Middle frontal gyrus (tissue), 1 donor: ENCODE measurements around the gene ZNF367.
A peak's percentile ranks its signal among the peaks of the same experiment; 100 is the strongest.

Experiments used
- DNase-seq: peaks from one replicate; pipeline ENCODE4 v3.0.0-alpha.2; 2015; ENCODE audit warnings: low spot score; ENCODE audit errors: extremely low spot score

Gene ZNF367

GRCh38 chr9:96418083-96418919, at the start of gene ZNF367:
ZNF367 (minus strand) TSS chr9:96418370; CDS start chr9:96418032, 338 bp downstream.
- DNase-seq, result peak; percentile 94

DNA sequence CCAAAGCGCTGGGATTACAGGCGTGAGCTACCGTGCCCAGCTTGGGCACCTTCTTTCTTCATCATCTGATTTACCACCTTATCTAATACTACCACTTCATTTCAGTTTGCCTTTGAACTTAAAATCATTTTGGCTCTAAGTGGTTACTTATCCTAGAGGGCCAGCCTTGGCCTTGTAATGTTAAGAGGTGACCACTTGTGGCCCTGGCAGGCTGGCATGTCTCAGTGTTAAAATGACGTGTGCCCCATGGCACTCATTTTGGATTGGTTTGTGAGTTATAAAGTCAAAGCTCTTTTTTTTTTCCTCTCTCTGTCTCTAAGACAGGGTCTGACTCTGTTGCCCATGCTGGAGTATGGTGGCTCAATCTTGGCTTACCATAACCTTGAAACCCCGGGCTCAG, 49.6 kb upstream of the ZNF367 start:
- no peak for DNase-seq

DNA sequence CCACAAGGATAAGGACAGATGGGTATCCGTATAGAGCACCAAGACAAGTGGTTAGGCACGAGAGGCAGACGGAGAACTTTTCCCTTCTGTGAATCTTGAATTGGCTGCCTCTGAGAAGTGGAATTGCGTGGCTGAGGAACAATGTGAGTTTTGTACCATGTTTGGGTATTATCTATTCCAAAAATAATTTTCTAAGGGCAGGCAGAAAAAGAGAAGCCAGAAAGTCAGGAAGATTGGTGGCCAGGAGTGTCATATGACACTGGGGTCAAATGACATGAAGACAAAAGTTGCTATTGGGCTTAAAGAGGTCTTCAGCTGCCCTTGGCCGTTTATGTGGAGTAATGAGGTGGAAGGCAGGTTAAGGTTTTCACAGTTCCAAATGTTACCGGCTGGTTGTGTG, 46.3 kb upstream of the ZNF367 start:
- no peak for DNase-seq

DNA sequence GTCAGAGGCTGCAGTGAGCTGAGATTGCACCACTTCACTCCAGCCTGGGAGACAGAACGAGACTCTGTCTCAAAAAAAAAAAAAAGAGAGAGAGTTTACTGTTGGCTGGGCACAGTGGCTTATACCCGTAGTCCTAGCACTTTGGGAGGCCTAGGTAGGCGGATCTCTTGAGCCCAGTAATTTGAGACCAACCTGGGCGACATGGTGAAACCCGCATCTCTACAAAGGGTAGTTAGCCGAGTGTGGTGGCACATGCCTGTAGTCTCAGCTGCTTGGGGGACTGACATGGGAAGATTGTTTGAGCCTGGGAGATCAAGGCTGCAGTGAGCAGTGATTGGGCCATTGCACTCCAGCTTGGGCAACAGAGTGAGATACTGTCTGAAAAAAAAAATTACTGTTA, 44.4 kb upstream of the ZNF367 start:
- no peak for DNase-seq

DNA sequence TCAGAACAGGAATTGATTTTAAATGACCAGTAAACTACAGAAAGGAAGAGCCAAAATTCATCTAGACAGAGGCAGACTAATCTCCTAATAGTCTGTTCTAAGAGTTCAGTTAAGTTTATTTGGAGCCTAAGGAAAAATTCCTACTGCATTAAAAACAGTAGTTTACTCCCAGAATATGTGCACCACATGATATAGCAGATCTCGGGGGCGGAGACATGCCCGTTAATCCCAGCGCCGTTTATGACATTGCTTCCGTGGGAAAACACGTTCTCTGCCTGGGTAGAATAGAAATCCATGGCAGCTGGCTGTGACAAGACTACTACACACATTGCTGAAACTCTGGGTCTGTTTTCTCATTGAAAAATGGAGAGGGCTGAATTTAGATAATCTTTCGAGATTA, 43.2 kb upstream of the ZNF367 start:
- DNase-seq, result no peak

DNA sequence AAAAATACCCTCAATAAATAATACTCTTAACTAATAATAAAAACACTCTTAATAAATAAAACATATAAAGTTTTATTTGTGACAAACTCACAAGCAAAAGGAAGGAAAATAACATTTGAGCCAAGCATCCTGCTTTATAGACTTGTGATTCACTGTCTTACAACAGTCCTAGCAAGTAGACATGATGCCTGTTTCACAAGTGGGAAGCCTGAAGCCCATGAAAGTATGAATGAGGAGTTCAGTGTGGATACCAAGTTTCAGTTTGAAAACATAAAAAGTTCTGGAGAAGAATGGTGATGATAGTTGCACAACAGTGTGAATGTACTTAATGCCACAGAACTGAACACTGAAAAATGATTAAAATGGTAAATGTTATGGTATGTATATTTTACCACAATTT, 42.7 kb upstream of the ZNF367 start:
- no peak for DNase-seq

DNA sequence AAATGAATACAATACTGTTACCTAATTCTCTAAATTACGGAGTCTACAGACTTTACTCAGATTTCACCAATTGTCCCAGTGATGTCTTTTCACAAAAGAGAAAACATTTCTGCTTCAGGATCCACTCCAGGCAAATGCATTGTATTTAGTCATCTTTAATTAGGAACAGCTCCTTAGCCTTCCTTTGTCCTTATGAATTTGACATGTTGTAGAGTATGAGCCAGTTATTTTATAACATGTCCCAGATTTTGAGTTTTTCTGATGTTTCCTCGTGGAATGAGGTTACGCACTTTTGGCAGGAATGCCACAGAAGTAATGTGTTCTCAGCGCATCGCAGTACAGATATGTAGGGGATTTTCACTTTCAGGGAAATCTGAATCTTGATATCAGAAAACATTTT, 42.3 kb upstream of the ZNF367 start:
- no peak for DNase-seq

- no peak for DNase-seq
Observed at GRCh38 chr9:96459268-96460007, 41.3 kb upstream of the ZNF367 start.

- DNase-seq, result no peak
Observed at GRCh38 chr9:96458226-96458625, 40.1 kb upstream of the ZNF367 start.

GRCh38 chr9:96457266-96457665, 39.1 kb upstream of the ZNF367 start:
- DNase-seq, result no peak

- peak; percentile 63 for DNase-seq
Observed at GRCh38 chr9:96453625-96454024, 35.5 kb upstream of the ZNF367 start.

DNA sequence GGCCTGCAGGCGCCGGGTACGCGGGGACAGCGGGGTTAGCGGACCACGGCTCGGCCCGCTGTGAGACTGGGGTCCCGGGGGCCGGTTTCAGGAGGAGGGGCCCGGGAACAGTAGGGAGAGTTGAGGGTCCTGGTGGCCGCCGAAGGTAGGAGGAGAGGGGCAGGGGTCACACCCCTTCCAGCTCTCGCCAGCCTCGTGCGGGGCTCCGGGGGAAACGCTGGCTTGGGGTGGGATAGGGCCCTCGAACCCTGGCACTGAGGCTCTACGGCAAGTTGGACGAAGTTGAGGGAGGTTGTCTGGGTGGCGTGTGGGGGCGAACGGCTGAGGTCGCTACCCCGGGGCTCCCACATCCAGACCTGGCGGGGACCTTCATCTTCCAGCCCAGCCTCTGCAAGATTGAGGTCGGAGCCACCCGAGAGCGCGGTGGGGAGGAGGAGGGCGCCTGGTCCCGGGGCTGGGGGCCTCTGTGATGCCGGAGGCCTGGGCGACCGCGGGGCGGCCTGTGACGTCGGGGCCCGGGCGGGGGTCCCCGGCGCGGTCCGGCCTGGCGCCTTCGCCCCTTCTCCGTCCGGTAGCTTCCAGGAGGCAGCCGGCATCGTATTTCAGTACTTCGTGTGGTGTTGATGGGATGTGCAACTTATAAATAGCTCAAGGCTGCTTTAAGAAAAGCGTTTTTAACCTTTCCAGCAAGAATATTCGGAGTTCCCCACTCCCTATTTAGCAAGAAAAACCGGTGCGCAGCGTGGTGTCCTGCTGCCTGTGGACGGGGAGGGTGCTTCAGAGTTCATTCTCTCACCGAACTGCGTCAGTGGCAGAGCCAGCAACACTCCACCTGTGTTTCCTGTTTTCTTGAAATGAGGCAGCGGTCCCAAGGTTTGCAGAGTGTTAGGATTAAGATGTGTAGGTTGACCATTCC, 32.7 kb upstream of the ZNF367 start:
- DNase-seq, result no peak

- DNase-seq, result peak; percentile 95
Observed at GRCh38 chr9:96449845-96450612, 31.9 kb upstream of the ZNF367 start, which contains the start of gene HABP4. HABP4 (plus strand) TSS chr9:96450169; CDS start chr9:96450280, 111 bp downstream.

DNA sequence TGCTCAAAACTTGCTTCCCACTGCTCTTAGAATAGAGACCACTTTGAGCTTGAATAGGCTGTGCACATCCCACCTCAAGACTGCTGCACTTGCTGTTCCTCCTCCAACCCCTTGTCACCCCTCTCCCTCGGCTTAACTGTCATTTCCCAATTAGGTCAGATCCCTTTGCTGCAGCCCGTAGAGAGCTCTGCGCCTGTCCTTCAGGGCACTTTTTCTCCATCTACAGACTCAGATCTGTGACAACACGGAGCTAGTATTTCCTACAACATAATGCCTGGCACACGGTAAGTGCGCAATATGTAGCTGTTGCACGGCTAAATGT, 31.3 kb upstream of the ZNF367 start:
- DNase-seq, result no peak

DNA sequence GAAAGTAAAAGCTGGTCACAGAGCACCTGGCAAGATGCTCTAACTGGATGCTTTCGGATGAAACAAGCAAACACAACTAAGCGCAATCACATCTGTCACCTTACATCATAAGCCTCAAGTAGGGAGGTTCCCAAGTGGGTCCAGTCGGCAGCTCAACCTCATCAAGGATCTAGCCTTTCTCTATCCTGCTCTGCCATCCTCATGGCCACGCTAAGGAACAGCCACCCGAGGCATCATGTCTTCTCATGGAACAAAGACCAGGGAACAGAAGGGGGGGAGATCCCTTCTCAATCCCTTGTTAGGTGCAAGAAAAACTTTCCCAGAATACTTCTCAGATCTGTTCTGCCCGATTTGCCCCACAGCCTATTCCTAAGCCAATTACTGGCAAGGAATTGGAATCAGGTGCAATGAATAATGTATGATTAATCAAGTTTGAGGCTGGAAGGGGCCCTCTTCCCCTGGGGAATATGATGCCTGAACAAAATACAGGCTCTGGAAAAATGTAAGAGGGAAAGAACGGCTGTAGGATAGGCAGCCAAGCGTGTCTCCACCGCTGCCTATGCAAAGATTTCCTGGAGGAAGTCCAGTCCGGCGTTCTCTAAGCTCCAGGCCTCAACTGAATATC, 30.5 kb upstream of the ZNF367 start:
- no peak for DNase-seq

- no peak for DNase-seq
Observed at GRCh38 chr9:96447406-96447805, 29.2 kb upstream of the ZNF367 start.

- DNase-seq, result no peak
Observed at GRCh38 chr9:96442491-96442890, 24.3 kb upstream of the ZNF367 start.

DNA sequence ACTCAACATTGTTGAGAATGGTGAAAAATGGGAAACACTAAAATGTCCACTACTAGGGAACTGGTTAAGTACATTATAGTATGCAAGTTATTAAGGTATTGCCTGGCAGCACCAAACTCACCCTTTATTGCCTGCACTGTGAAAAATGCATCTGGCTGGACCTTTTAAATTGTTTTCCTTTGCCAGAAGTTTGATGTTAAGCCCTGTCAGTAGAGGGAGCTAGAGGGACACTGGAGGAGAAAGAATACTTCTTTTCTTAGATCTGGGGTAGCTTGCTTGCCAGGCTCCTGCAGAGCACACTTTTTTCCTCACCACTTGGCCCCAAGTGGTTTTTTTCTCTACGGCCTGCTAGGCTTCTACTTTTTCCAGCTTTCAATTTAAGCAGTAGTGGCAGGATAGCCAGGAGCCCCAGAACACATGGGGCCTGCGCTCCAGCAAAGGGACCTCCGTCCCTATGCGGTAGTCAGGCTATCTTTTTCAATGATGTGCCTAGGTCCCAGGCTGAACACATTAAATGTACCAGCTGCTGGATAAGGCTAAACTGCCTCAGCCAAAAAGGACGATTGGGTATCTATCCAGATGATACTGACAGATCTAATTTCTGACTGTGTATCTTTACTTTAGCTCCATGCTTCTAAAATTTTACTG, 23.8 kb upstream of the ZNF367 start:
- DNase-seq, result no peak

- DNase-seq, result no peak
Observed at GRCh38 chr9:96440671-96441199, 22.6 kb upstream of the ZNF367 start.

DNA sequence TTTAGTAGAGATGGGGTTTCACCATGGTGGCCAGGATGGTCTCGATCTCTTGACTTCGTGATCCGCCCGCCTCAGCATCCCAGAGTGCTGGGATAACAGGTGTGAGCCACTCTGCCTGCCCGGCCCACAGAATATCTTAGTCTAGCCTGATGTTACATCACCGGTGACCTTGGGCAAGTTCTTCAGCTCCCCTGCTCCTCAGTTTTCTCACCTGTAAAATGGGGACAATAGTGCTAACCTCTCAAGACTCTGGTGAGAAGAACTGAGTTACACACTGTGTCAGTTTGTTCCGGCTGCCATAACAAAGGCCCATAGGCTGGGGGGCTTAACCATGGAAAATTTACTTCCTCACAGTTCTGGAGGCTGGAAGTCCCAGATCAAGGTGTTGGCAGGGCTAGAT, 19.3 kb upstream of the ZNF367 start:
- no peak for DNase-seq
